ENCODE measurements around the gene VKORC1.
A peak's percentile ranks its signal among the peaks of the same experiment; 100 is the strongest.
"Not testable (repeated sequence)": the region's sequence is repeated elsewhere in the genome, so short reads cannot be mapped to it uniquely, and the experiment has no call there.

Gene VKORC1

DNA sequence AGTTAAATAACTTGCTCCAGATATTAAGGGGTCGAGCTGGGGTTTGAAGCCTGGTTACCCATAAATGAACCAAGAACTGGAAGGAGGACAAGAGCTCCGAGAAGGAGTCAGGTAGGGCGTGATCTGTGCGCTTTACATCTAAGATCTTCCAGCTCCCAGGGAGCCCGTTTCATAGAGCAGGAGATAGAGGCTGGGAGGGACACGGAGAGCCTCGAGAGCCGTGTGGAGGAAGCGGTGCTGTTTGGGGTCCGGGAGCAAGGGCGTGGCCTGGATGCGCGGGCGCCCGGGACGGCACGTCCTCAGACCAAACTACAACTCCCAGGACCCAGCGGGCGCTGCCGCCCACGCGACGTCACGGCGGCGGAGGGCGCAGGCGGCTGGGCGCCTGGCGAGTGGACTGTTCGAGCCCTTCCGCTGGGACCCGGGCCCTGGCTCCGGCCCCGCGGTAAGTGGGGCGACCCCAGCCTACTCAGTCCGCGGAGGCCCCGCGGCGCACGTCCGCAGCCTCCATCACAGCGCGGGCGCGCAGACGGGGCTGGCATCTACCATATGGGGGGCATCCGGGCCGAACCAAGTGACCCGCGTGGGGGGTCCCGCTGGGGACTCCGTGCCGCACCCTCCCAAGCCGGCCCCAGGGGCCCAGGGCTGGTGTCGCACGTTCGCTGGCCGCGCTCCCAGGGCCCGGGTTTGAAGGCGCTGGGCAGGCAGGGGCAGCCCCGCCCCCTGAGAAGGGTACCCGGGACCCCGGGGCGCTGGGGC is 13.6 kb upstream of the VKORC1 start, which contains the start of gene BCKDK:
Gene BCKDK, plus strand, starts transcription at position 352 of the 759 bp plus-strand sequence. CDS start 838 bp downstream, outside the sequence.
- peak in 1 of 2 donors; percentile 41 for DNase-seq (ENCODE audit: extremely low read depth in 1 of 2, low read depth in 1 of 2)

DNA sequence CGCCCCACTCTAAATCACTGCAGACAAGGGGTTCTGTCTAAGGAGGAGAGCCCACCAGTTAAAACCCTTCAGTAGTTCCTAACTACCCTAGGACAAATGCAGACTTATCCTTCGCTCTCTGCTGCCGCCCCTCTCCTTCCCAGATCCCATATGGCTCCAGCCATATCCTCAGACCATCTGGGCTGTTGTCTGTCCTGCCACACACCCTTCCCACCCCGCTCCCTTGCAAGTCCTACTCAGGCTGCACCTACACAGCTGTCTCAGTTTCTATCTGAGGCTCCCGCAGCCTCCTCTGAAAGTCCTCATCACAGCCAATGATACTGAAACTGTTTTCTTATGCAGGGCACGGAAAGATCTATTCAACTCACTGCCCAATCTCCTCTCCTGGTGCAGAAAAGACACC is 12.9 kb upstream of the VKORC1 start:
- no peak for DNase-seq (ENCODE audit: extremely low read depth in 1 of 2, low read depth in 1 of 2)

GRCh38 chr16:31106509-31107464 is 12.2 kb upstream of the VKORC1 start:
- no peak for DNase-seq (ENCODE audit: extremely low read depth in 1 of 2, low read depth in 1 of 2)

GRCh38 chr16:31105677-31106213 is 11.1 kb upstream of the VKORC1 start:
- DNase-seq (ENCODE audit: extremely low read depth in 1 of 2, low read depth in 1 of 2): peak; percentile 48 to 73

- DNase-seq (ENCODE audit: extremely low read depth in 1 of 2, low read depth in 1 of 2): not testable (repeated sequence)
Observed at GRCh38 chr16:31100876-31101641, 6.5 kb upstream of the VKORC1 start.

DNA sequence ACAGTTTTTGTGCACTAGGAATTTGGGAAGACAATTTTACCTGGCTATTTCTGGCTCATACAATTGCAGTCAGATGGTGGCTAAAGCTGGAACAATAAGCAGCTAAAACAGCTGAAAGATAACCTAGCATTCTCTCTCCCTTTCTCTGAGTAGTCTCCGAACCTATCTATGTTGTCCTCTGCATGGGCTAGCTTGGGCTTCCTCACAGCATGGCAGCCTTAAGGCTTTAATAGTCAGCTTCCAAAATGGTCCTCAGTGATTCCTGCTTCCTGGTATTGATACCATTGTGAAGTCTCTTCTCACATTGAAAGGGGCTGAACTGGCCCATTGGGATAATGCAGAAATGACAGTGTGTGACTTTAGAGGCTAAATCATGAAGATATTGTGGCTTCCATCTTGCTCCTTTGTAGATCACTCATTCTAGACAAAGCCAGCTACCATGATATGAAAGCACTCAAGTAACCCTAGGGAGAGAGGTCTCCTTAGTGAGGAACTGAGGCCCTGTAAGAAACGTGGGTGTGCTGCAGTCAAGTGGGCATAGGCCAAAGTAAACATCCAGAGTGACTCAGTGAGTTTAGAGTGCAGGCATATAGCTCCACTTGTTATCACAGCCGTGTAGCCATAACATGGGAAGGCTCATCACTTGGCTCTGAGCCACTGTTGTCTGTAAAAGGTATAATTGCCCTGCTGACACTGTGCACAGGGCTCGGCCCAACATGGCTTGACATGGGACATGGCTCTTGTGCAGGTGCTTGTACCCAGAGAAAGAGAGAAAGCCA is 5.5 kb upstream of the VKORC1 start:
- no peak for DNase-seq (ENCODE audit: extremely low read depth in 1 of 2, low read depth in 1 of 2)

- DNase-seq (ENCODE audit: extremely low read depth in 1 of 2, low read depth in 1 of 2): no peak
Observed at GRCh38 chr16:31094088-31094423, 541 bp downstream of the VKORC1 start.

GRCh38 chr16:31093132-31093703 is 1.4 kb downstream of the VKORC1 start:
- DNase-seq (ENCODE audit: extremely low read depth in 1 of 2, low read depth in 1 of 2): no peak

- no peak for DNase-seq (ENCODE audit: extremely low read depth in 1 of 2, low read depth in 1 of 2)
Observed at GRCh38 chr16:31092330-31092729, 2.3 kb downstream of the VKORC1 start.

- DNase-seq (ENCODE audit: extremely low read depth in 1 of 2, low read depth in 1 of 2): no peak
Observed at GRCh38 chr16:31090540-31090939, 4.1 kb downstream of the VKORC1 start.

- DNase-seq (ENCODE audit: extremely low read depth in 1 of 2, low read depth in 1 of 2): no peak
Observed at GRCh38 chr16:31089199-31089598, 5.4 kb downstream of the VKORC1 start.

DNA sequence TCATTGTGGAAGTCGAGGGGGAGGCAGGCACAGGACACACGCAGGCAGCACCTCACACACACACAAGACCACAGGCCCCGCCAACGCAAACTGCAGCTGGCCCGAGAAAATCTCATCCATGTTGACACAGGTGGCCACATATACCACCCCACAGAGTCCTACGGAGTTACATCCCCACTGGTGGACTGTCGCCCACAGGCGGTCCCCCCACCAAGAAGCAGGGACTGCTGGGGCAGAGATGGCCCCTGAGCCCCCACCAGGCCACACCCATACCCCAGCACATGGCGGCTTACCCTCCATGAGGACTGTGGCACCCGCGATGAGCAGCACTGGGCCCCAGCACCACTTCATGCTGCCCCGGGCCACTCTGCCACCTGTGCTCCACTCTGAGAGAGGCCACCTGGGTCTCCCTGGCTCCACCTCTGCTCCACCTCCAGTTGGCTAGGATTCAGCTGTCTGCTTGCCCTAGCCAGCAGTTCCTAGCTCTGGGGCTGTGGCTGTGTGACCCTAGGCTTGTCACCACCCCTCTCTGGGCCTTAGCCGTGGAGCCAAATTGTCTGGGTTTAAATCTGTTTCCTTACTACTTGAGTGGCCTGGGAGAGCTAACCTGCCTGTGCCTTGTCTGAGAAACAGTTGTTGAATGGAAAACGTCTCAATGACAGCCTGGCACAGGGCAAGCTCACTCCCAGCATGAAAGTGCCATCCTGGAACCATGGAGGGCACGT is 6.0 kb downstream of the VKORC1 start, which contains the start of gene PRSS53:
Gene PRSS53, minus strand, starts transcription at position 485 of the 725 bp plus-strand sequence. Its CDS starts 134 bp downstream, at position 351.
- no peak for DNase-seq (ENCODE audit: extremely low read depth in 1 of 2, low read depth in 1 of 2)

DNA sequence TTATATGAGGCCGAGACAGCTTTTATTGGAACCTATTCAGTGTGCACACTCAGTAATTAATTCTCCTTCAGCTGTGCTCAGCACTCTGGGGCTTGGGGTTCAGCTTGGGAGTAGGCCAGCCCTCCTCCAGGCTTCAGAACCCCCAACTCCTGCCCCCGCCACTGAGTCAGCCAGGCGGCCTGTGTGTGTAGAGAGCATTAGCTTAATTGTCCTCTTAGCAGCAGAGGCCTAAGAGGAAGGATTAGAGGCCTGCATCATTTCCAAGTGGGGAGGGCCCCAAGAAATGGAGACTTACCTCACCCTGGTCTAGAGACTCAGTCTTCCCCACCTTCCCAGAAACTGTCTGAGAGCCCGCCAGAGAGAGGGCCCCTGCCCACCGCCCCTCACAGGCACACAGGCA is 6.6 kb downstream of the VKORC1 start:
- DNase-seq (ENCODE audit: extremely low read depth in 1 of 2, low read depth in 1 of 2): no peak

DNA sequence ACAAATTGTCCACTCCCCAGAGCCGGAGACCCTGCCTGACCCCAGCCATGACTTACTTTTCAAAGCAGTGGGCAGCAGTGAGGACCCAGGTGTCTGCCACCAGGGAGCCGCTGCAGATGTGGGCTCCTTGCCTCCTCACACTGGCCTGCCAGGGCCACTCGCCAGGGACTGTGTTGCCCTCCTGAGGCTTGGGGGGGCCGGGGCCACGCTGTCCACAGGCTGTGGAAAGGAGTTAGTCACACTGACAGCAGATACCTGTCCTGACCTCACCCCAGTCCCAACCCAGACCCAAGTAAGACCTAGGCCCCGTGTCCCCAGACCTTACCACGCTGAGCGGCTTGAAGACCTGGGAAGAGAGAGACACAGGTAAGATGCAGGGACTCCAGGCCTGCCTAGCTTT is 7.1 kb downstream of the VKORC1 start:
- no peak for DNase-seq (ENCODE audit: extremely low read depth in 1 of 2, low read depth in 1 of 2)

- DNase-seq (ENCODE audit: extremely low read depth in 1 of 2, low read depth in 1 of 2): no peak
Observed at GRCh38 chr16:31086629-31086906, 8.0 kb downstream of the VKORC1 start.

DNA sequence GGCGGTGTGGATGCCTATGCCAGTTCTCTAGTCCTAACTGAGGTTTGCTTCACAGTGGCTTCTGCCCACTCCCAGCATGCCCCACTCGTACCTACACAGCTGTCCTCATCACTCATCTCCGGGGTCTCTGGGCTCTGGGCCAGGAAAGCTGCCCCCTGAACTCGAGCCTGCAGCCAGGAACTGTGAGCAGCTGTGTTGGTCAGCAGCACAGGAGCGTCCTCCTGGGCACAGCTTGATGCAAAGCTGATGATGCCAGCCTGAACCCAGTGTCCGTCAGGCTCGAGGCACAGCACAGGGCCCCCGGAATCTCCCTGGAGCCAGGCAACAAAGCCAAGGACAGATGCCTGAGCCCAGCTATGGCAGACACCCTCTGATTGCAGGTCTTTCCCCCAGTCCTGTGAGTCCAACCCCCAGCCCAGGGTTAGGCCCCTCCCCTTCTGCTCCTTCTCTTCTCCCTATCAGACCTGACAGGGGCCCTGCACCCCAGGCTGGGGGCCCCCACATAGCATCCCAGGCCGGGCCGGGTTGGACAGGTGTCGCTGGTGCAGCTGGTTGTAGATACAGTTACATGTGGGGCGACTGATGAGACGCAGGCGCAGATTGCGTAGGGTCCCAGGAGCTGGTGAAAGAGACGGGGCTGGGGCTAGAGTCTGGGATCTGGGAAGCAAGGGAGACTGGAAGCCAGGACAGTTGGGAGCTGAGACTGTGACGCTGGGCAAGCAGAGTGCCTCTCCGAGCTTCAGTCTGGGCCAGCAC is 8.5 kb downstream of the VKORC1 start:
- no peak for DNase-seq (ENCODE audit: extremely low read depth in 1 of 2, low read depth in 1 of 2)

DNA sequence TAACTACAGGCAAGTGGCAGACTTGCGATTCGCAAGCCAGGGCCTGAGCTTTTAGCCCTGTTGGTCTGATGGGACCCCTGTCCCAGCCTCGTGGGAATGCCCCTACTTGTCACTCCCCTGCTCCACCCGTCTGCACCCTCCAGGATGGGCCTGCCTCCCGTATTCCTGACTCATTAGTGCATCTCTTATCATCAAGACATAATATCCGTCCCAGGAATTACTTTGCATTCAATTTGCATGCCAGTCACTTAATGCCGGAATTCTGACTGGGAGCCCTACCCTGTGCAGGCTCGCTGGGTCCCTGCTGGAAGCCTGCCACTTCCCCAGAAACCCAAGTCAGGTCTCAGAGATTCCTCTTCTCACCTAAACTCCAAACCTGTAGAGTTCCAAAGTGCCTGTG is 9.2 kb downstream of the VKORC1 start:
- no peak for DNase-seq (ENCODE audit: extremely low read depth in 1 of 2, low read depth in 1 of 2)

DNA sequence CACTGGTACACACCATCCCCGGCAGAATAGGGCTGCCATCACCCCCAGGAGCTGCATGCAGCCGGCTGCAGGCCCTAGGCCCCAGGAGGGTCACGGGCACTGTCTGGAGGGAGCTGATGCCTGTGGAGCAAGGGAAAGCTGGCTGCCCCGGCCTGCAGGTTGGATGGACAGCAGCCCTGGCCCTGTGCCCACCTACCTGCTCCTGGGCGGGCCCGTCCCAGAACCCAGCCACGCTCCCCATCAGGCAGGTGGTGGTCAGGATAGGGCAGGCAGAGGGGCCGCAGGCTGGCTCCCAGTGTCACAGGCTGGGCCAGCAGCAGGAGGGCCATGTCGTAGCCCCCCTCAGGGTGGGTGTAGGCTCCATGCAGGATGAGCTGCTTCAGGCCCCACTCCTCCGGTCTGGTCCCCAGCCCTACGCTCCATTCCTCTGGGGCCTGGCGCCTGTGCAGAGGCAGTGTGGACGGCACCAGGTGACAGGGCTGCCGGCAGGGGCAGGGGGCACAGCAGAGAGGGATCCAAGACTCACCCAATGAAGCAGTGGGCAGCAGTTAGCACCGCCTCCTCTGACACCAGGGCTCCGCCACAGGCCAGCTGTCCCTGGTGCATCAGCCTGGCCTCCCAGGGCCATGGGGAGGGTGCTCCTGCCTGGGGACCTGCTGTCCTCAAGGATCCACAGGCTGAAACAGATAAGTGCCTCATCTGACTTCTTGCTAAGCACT is 9.9 kb downstream of the VKORC1 start:
- DNase-seq (ENCODE audit: extremely low read depth in 1 of 2, low read depth in 1 of 2): no peak
